Heart right ventricle (tissue), 16 donors: ENCODE measurements around the gene SPTB. TPM values are rescaled to one million over a fixed set of nuclear protein-coding genes. Genes with fewer than 3 reads are reported as not detected.
A peak's percentile ranks its signal among the peaks of the same experiment; 100 is the strongest.

Source experiments
- ATAC-seq, 8 donors: fragments of 200-7000 bp; cut with Tn5 transposase; one replicate each; pipeline ENCODE4 v1.9.1; 2020; ENCODE audit warnings: mild to moderate bottlenecking in 8 of 8, moderate library complexity in 8 of 8, moderate number of reproducible peaks in 1 of 8
- DNase-seq, 2 donors: peaks; one replicate each; pipeline ENCODE4 v3.0.0-alpha.2; 2020
- H3K27ac ChIP-seq, 10 donors: fragments of 200-600 bp; sonication (generic) in 2 of 10; one replicate each; pipeline versions ENCODE4 v1.5.0 to v1.8.0; 2020 to 2022; ENCODE audit warnings: mild to moderate bottlenecking in 3 of 10
- H3K27me3 ChIP-seq, 7 donors: fragments of 200-600 bp; one replicate each; pipeline ENCODE4 v1.8.0; 2021 to 2022; ENCODE audit warnings: mild to moderate bottlenecking in 2 of 7
- H3K36me3 ChIP-seq, 9 donors: fragments of 200-600 bp; sonication (generic) in 1 of 9; one replicate each; pipeline versions ENCODE4 v1.5.0 to v1.8.0; 2020 to 2022; ENCODE audit warnings: mild to moderate bottlenecking in 2 of 9
- H3K4me1 ChIP-seq, 9 donors: fragments of 200-600 bp; sonication (generic) in 1 of 9; one replicate each; pipeline versions ENCODE4 v1.5.0 to v1.8.0; 2020 to 2022; ENCODE audit warnings: mild to moderate bottlenecking in 4 of 9
- H3K4me3 ChIP-seq, 10 donors: fragments of 200-600 bp; sonication (generic) in 2 of 10; one replicate each; pipeline versions ENCODE4 v1.5.0 to v1.8.0; 2020 to 2022; ENCODE audit warnings: mild to moderate bottlenecking in 7 of 10, moderate library complexity in 2 of 10
- H3K9me3 ChIP-seq, 11 donors: fragments of 200-600 bp in 10 of 11; sonication (generic) in 2 of 11; one replicate each; pipeline versions ENCODE4 v1.5.0 to v1.8.0; 2013 to 2022; ENCODE audit warnings: mild to moderate bottlenecking in 2 of 11, control low read depth in 1 of 11, moderate library complexity in 1 of 11
- CTCF ChIP-seq, 9 donors: fragments of 200-600 bp; sonication (generic) in 2 of 9; IDR thresholded peaks; one replicate each; pipeline versions ENCODE4 v1.5.0 to v1.8.0; 2021 to 2022; ENCODE audit warnings: antibody characterized with exemption in 9 of 9, mild to moderate bottlenecking in 5 of 9, moderate library complexity in 1 of 9
- WGBS, 2 donors: extraction: QIAGEN DNeasy Blood & Tissue Kit; methylation state at CpG; one replicate each; pipeline ENCODE4 v1.1.7; 2013; ENCODE audit warnings: inconsistent platforms in 1 of 2; 5-methylcytosine and 5-hydroxymethylcytosine counted together
- intact Hi-C, 10 donors: fragments of 100-400 bp; cut with DNase I; formaldehyde crosslinking; loops; one replicate each; pipeline versions ENCODE4 v1.11.1 to v1.14.2; 2022
- polyA plus RNA-seq, 2 donors: library from polyadenylated mRNA; stranded (reverse); fragments of 200-250 nt; gene quantifications; one replicate each; pipeline ENCODE4 v1.2.3, GENCODE V29; 2013
- total RNA-seq, 10 donors: library from RNA; stranded (reverse); fragmentation: NEBNext Ultra II Directional in 3 of 10; extraction: Animal tissue kit (Norgen Biotek cat#: 25700) in 3 of 10; gene quantifications; one replicate each; pipeline versions ENCODE4 v1.2.1 to v1.2.4, GENCODE V29; 2021 to 2023
- donor health status: Arrhythmogenic right ventricular cardiomyopathy.
- donor health status: ischemic (EF 13 %, LVEDD 7.1; RV severe dilation, severe dysfunction).
- donor health status: healthy with polysubstance abuse.
- donor health status: DM: no; HTN: yes; CAD: no.
- donor health status: DM: no; HTN: no; CAD: no.
- donor health status: ischemic (EF 25% LVEDD 6.9; RV normal size, moderate dysfunction).
- donor health status: ischemic (EF 25% LVEDD 5.7; RV mildly dilated, moderate dysfunction).
- donor health status: healthy.
- donor health status: DM: yes; HTN: yes; CAD: no.
- donor health status: Ischemic cardiomyopathy.
- donor health status: ischemic (EF 35%, LVEDD 5.7; RV mildly dilated, moderate dysfunction).
- donor health status: nonischemic (EF 11% LVEDD 7.7; RV severe dilation, severe dysfunction).
- donor health status: DM: yes; HTN: yes; CAD: no.
- donor health status: PGD.
- donor health status: ischemic (EF 29% LVEDD 5.4; RV normal size, mild dysfunction).
- donor health status: nonischemic (EF 23%, LVEDD 6.1; RV moderate dilation, normal function).

SPTB gene
- total and polyA plus RNA-seq, 12 donors = 24.0 to 114 (median 92.1) TPM

- Histone ChIP-seq H3K4me1 (peaks cover 0 to 14% (median 5%) of the 10 kb centered on the region in 9 donors), H3K27ac (no peak overlapping the region), H3K27me3 (peaks cover 0 to 9% (median 0%) of the 10 kb centered on the region in 7 donors), H3K4me3 (no peak overlapping the region), H3K36me3 (no peaks in the 10 kb centered on the region), H3K9me3 (no peaks in the 10 kb centered on the region)
- no peak for DNase-seq
- intact Hi-C loops = no loop called here
- WGBS, 2 donors = 26 to 34% methylated on average over 2 of the region's 2 CpGs
- TF ChIP-seq CTCF (IDR thresholded peaks at IDR 0.05) = no peak
- ATAC-seq = no peak
These were observed 19.7 kb downstream of the SPTB start for GRCh38 chr14:64860039-64860438.

- no peak overlapping the region for H3K27ac ChIP-seq
- TF ChIP-seq CTCF (IDR thresholded peaks at IDR 0.05) = no peak
- H3K36me3 ChIP-seq = no peaks in the 10 kb centered on the region
- H3K4me3 ChIP-seq = no peak overlapping the region
- intact Hi-C loops = no loop called here
- WGBS, 2 donors = 69 to 74% methylated on average over 11 of the region's 11 CpGs
- H3K4me1 ChIP-seq = peaks cover 0 to 15% (median 5%) of the 10 kb centered on the region in 9 donors
- H3K27me3 ChIP-seq = peaks cover 0 to 9% (median 0%) of the 10 kb centered on the region in 7 donors
- ATAC-seq = no peak
- no peaks in the 10 kb centered on the region for H3K9me3 ChIP-seq
- no peak for DNase-seq
These were observed 21.5 kb downstream of the SPTB start for GRCh38 chr14:64857979-64858744.

- H3K4me3 ChIP-seq = no peak overlapping the region
- no peaks in the 10 kb centered on the region for H3K36me3 ChIP-seq
- no peak for TF ChIP-seq CTCF (IDR thresholded peaks at IDR 0.05)
- intact Hi-C loops = no loop called here
- H3K27ac ChIP-seq = no peak overlapping the region
- peaks cover 0 to 21% (median 5%) of the 10 kb centered on the region in 9 donors for H3K4me1 ChIP-seq
- peaks cover 0 to 9% (median 0%) of the 10 kb centered on the region in 7 donors for H3K27me3 ChIP-seq
- WGBS, 2 donors = 75 to 80% methylated on average over 11 of the region's 11 CpGs
- DNase-seq (no peak), ATAC-seq (no peak)
- no peaks in the 10 kb centered on the region for H3K9me3 ChIP-seq
These were observed 22.9 kb downstream of the SPTB start for GRCh38 chr14:64856529-64857445.

GRCh38 chr14:64855721-64856528 lies 23.8 kb downstream of the SPTB start:
- Histone ChIP-seq H3K4me3 (no peak overlapping the region), H3K9me3 (no peaks in the 10 kb centered on the region), H3K4me1 (peaks cover 0 to 21% (median 5%) of the 10 kb centered on the region in 9 donors), H3K27me3 (peaks cover 0 to 9% (median 0%) of the 10 kb centered on the region in 7 donors), H3K36me3 (no peaks in the 10 kb centered on the region), H3K27ac (peak overlapping the region in 3 of 10 donors; percentile 1 to 36 (median 14))
- ATAC-seq (peak in 6 of 8 donors; percentile 16 to 73 (median 62)), DNase-seq (no peak)
- no peak for TF ChIP-seq CTCF (IDR thresholded peaks at IDR 0.05)
- intact Hi-C loops = no loop called here
- WGBS, 2 donors = 42 to 55% methylated on average over 6 of the region's 6 CpGs
